GM19023 (cell line): ENCODE measurements around the gene A4GALT.

Source experiments
- ATAC-seq: cut with Tn5 transposase; IDR thresholded peaks from one replicate; pipeline ENCODE4 v1.9.1; 2021; ENCODE audit warnings: mild to moderate bottlenecking, moderate library complexity; ENCODE audit not compliant: unreplicated experiment

The A4GALT gene

GRCh38 chr22:42653999-42654398, 66.7 kb downstream of the A4GALT start:
- ATAC-seq = no peak

- no peak for ATAC-seq
Observed at GRCh38 chr22:42651134-42651533, 69.5 kb downstream of the A4GALT start.

- ATAC-seq = peak; percentile 66
Observed at GRCh38 chr22:42649246-42650099, 71.2 kb downstream of the A4GALT start, which contains the start of gene CYB5R3. Gene CYB5R3 (minus strand): TSS chr22:42649392. CDS start chr22:42649315, 77 bp downstream.

GRCh38 chr22:42648368-42649245, 72.1 kb downstream of the A4GALT start:
- ATAC-seq = peak; percentile 49

- no peak for ATAC-seq
Observed at GRCh38 chr22:42648017-42648367, 72.7 kb downstream of the A4GALT start.

GRCh38 chr22:42646569-42647525, 73.8 kb downstream of the A4GALT start:
- no peak for ATAC-seq

GRCh38 chr22:42645938-42646568, 74.6 kb downstream of the A4GALT start:
- no peak for ATAC-seq

- no peak for ATAC-seq
Observed at GRCh38 chr22:42645341-42645937, 75.2 kb downstream of the A4GALT start.

GRCh38 chr22:42644422-42645340, 76.0 kb downstream of the A4GALT start:
- ATAC-seq = no peak

- ATAC-seq = no peak
Observed at GRCh38 chr22:42643634-42644421, 76.8 kb downstream of the A4GALT start.

GRCh38 chr22:42642806-42643633, 77.7 kb downstream of the A4GALT start:
- no peak for ATAC-seq
